ENCODE measurements around the gene CD2AP. TPM values are rescaled to one million over a fixed set of nuclear protein-coding genes. Genes with fewer than 3 reads are reported as not detected.
A peak's percentile ranks its signal among the peaks of the same experiment; 100 is the strongest.

The CD2AP gene
- total RNA-seq, 1 donor from 2014 or later: 40.3 TPM

- no peak for TF ChIP-seq CTCF (IDR thresholded peaks at IDR 0.05; ENCODE audit: unreplicated experiment)
- Mint-ChIP-seq H3K27me3 (ENCODE audit: unreplicated experiment) (no peaks in the 10 kb centered on the region), H3K36me3 (ENCODE audit: low read depth, unreplicated experiment) (peaks cover 10% of the 10 kb centered on the region), H3K9me3 (ENCODE audit: unreplicated experiment) (no peaks in the 10 kb centered on the region), H3K27ac (ENCODE audit: unreplicated experiment) (no peak overlapping the region), H3K4me3 (ENCODE audit: unreplicated experiment) (no peak overlapping the region), H3K4me1 (ENCODE audit: unreplicated experiment) (peaks cover under 1% of the 10 kb centered on the region)
- DNase-seq (ENCODE audit: low spot score): no peak
These were observed 149.2 kb downstream of the CD2AP start for GRCh38 chr6:47626782-47627181.

GRCh38 chr6:47628448-47629272 lies 151.1 kb downstream of the CD2AP start:
- TF ChIP-seq CTCF (IDR thresholded peaks at IDR 0.05; ENCODE audit: unreplicated experiment): no peak
- Mint-ChIP-seq H3K9me3 (ENCODE audit: unreplicated experiment) (no peaks in the 10 kb centered on the region), H3K27ac (ENCODE audit: unreplicated experiment) (no peak overlapping the region), H3K36me3 (ENCODE audit: low read depth, unreplicated experiment) (no peaks in the 10 kb centered on the region), H3K4me3 (ENCODE audit: unreplicated experiment) (no peak overlapping the region), H3K27me3 (ENCODE audit: unreplicated experiment) (no peaks in the 10 kb centered on the region), H3K4me1 (ENCODE audit: unreplicated experiment) (peaks cover 8% of the 10 kb centered on the region)
- DNase-seq (ENCODE audit: low spot score): no peak

GRCh38 chr6:47629954-47630353 lies 152.4 kb downstream of the CD2AP start:
- no peak overlapping the region for H3K4me3 Mint-ChIP-seq (ENCODE audit: unreplicated experiment)
- DNase-seq (ENCODE audit: low spot score): no peak
- H3K27ac Mint-ChIP-seq (ENCODE audit: unreplicated experiment): no peak overlapping the region
- H3K27me3 Mint-ChIP-seq (ENCODE audit: unreplicated experiment): no peaks in the 10 kb centered on the region
- peaks cover 21% of the 10 kb centered on the region for H3K4me1 Mint-ChIP-seq (ENCODE audit: unreplicated experiment)
- no peak for TF ChIP-seq CTCF (IDR thresholded peaks at IDR 0.05; ENCODE audit: unreplicated experiment)
- no peaks in the 10 kb centered on the region for H3K9me3 Mint-ChIP-seq (ENCODE audit: unreplicated experiment)
- no peaks in the 10 kb centered on the region for H3K36me3 Mint-ChIP-seq (ENCODE audit: low read depth, unreplicated experiment)

GRCh38 chr6:47630587-47630986 lies 153.0 kb downstream of the CD2AP start:
- DNase-seq (ENCODE audit: low spot score): no peak
- H3K9me3 Mint-ChIP-seq (ENCODE audit: unreplicated experiment): no peaks in the 10 kb centered on the region
- H3K27ac Mint-ChIP-seq (ENCODE audit: unreplicated experiment): no peak overlapping the region
- no peak overlapping the region for H3K4me3 Mint-ChIP-seq (ENCODE audit: unreplicated experiment)
- no peak for TF ChIP-seq CTCF (IDR thresholded peaks at IDR 0.05; ENCODE audit: unreplicated experiment)
- no peaks in the 10 kb centered on the region for H3K27me3 Mint-ChIP-seq (ENCODE audit: unreplicated experiment)
- no peaks in the 10 kb centered on the region for H3K36me3 Mint-ChIP-seq (ENCODE audit: low read depth, unreplicated experiment)
- peaks cover 22% of the 10 kb centered on the region for H3K4me1 Mint-ChIP-seq (ENCODE audit: unreplicated experiment)

- Mint-ChIP-seq H3K36me3 (ENCODE audit: low read depth, unreplicated experiment) (no peaks in the 10 kb centered on the region), H3K9me3 (ENCODE audit: unreplicated experiment) (no peaks in the 10 kb centered on the region)
These were observed 153.7 kb downstream of the CD2AP start for GRCh38 chr6:47631269-47631772.

More at GRCh38 chr6:47631269-47631772, 153.7 kb downstream of the CD2AP start:
- Mint-ChIP-seq H3K27me3 (ENCODE audit: unreplicated experiment) (no peaks in the 10 kb centered on the region), H3K27ac (ENCODE audit: unreplicated experiment) (no peak overlapping the region), H3K4me3 (ENCODE audit: unreplicated experiment) (no peak overlapping the region), H3K4me1 (ENCODE audit: unreplicated experiment) (peaks cover 22% of the 10 kb centered on the region)
- TF ChIP-seq CTCF (IDR thresholded peaks at IDR 0.05; ENCODE audit: unreplicated experiment): peak; percentile 90
- no peak for DNase-seq (ENCODE audit: low spot score)

All from endothelial cell (in vitro differentiated cells).